Liver (tissue), 9 donors: ENCODE measurements around the gene FGFBP1. TPM values are rescaled to one million over a fixed set of nuclear protein-coding genes. Genes with fewer than 3 reads are reported as not detected.

ENCODE experiments used
- DNase-seq: peaks from one replicate; pipeline ENCODE4 v3.0.0-alpha.2; 2017; ENCODE audit warnings: low spot score
- H3K27ac ChIP-seq, 2 donors: one replicate each; pipeline ENCODE4 v1.7.0; 2013; ENCODE audit warnings: inconsistent platforms in 2 of 2, low read length in 2 of 2, control low read depth in 1 of 2, low read depth in 1 of 2, mild to moderate bottlenecking in 1 of 2
- H3K27me3 ChIP-seq, 4 donors: one replicate each; pipeline versions ENCODE4 v1.6.1 to v1.7.0; 2013; ENCODE audit warnings: low read length in 3 of 4, inconsistent platforms in 1 of 4, mild to moderate bottlenecking in 1 of 4, moderate library complexity in 1 of 4; ENCODE audit not compliant: control insufficient read depth in 4 of 4, insufficient read depth in 4 of 4
- H3K36me3 ChIP-seq, 4 donors: one replicate each; pipeline versions ENCODE4 v1.6.1 to v1.7.0; 2013; ENCODE audit warnings: low read length in 3 of 4, mild to moderate bottlenecking in 3 of 4, low read depth in 1 of 4, moderate library complexity in 1 of 4; ENCODE audit not compliant: control insufficient read depth in 4 of 4, insufficient read depth in 3 of 4
- H3K4me1 ChIP-seq, 4 donors: one replicate each; pipeline versions ENCODE4 v1.6.1 to v1.7.0; 2013; ENCODE audit warnings: low read length in 3 of 4, mild to moderate bottlenecking in 3 of 4, moderate library complexity in 1 of 4; ENCODE audit not compliant: control insufficient read depth in 4 of 4, insufficient read depth in 4 of 4
- H3K4me3 ChIP-seq, 3 donors: one replicate each; pipeline versions ENCODE4 v1.6.1 to v1.7.0; 2013; ENCODE audit warnings: low read length in 3 of 3, control low read depth in 1 of 3, low read depth in 1 of 3, mild to moderate bottlenecking in 1 of 3
- H3K9ac ChIP-seq, 2 donors: one replicate each; pipeline ENCODE4 v1.7.0; 2013; ENCODE audit warnings: low read length in 2 of 2, mild to moderate bottlenecking in 2 of 2, moderate library complexity in 2 of 2, control low read depth in 1 of 2, low read depth in 1 of 2
- H3K9me3 ChIP-seq, 4 donors: one replicate each; pipeline versions ENCODE4 v1.6.1 to v1.7.0; 2013; ENCODE audit warnings: low read length in 3 of 4; ENCODE audit not compliant: control insufficient read depth in 4 of 4
- ATF3 ChIP-seq: IDR thresholded peaks from 2 replicates; pipeline ENCODE4 v1.6.1; 2016; ENCODE audit warnings: antibody characterized with exemption
- EGR1 ChIP-seq, 2 donors: IDR thresholded peaks; 2 replicates each; pipeline ENCODE4 v1.6.1; 2016 to 2018; ENCODE audit warnings: antibody characterized with exemption in 2 of 2, low read depth in 2 of 2
- FOXA1 ChIP-seq: IDR thresholded peaks from 2 replicates; pipeline ENCODE4 v1.6.1; 2016; ENCODE audit warnings: antibody characterized with exemption
- FOXA2 ChIP-seq: IDR thresholded peaks from 2 replicates; pipeline ENCODE4 v1.6.1; 2016; ENCODE audit warnings: antibody characterized with exemption
- GABPA ChIP-seq, 2 donors: IDR thresholded peaks in 1 of 2; conservative IDR thresholded peaks in 1 of 2; 2 replicates each; pipeline ENCODE4 v1.6.1; 2016; ENCODE audit warnings: antibody characterized with exemption in 2 of 2, mild to moderate bottlenecking in 1 of 2, moderate library complexity in 1 of 2
- HNF4A ChIP-seq, 2 donors: conservative IDR thresholded peaks; 2 replicates each; pipeline ENCODE4 v1.6.1; 2016; ENCODE audit warnings: antibody characterized with exemption in 2 of 2, mild to moderate bottlenecking in 2 of 2
- HNF4G ChIP-seq: IDR thresholded peaks from 2 replicates; pipeline ENCODE4 v1.6.1; 2016; ENCODE audit warnings: antibody characterized with exemption
- JUND ChIP-seq, 2 donors: IDR thresholded peaks; 2 replicates each; pipeline ENCODE4 v1.6.1; 2016; ENCODE audit warnings: antibody characterized with exemption in 2 of 2
- MAX ChIP-seq: IDR thresholded peaks from 2 replicates; pipeline ENCODE4 v1.6.1; 2016; ENCODE audit warnings: antibody characterized with exemption
- NR2F2 ChIP-seq: IDR thresholded peaks from 2 replicates; pipeline ENCODE4 v1.6.1; 2016; ENCODE audit warnings: antibody characterized with exemption
- RAD21 ChIP-seq, 2 donors: IDR thresholded peaks; 2 replicates each; pipeline ENCODE4 v1.6.1; 2016; ENCODE audit warnings: antibody characterized with exemption in 2 of 2, mild to moderate bottlenecking in 2 of 2
- REST ChIP-seq: IDR thresholded peaks from 2 replicates; pipeline ENCODE4 v1.6.1; 2016; ENCODE audit warnings: antibody characterized with exemption, mild to moderate bottlenecking
- RXRA ChIP-seq, 2 donors: IDR thresholded peaks; 2 replicates each; pipeline ENCODE4 v1.6.1; 2017 to 2018; ENCODE audit warnings: antibody characterized with exemption in 2 of 2, mild to moderate bottlenecking in 1 of 2
- SP1 ChIP-seq: IDR thresholded peaks from 2 replicates; pipeline ENCODE4 v1.6.1; 2018; ENCODE audit warnings: antibody characterized with exemption, mild to moderate bottlenecking
- TAF1 ChIP-seq: conservative IDR thresholded peaks from 2 replicates; pipeline ENCODE4 v1.6.1; 2016; ENCODE audit warnings: antibody characterized with exemption, mild to moderate bottlenecking
- YY1 ChIP-seq: IDR thresholded peaks from 2 replicates; pipeline ENCODE4 v1.6.1; 2016; ENCODE audit warnings: antibody characterized with exemption, mild to moderate bottlenecking
- WGBS: extraction: QIAGEN DNeasy Blood & Tissue Kit; methylation state at CpG from one replicate; pipeline ENCODE4 v1.1.7; 2013; 5-methylcytosine and 5-hydroxymethylcytosine counted together
- polyA plus RNA-seq, 2 donors: library from polyadenylated mRNA; stranded (reverse) in 1 of 2; unstranded in 1 of 2; fragments of 200-250 nt in 1 of 2; fragments of >200 nt in 1 of 2; fragmentation: Nextera tagmentation in 1 of 2; extraction: Ambion mirVana in 1 of 2; gene quantifications; one replicate each; pipeline versions ENCODE4 v1.2.1 to v1.2.3, GENCODE V29; 2013 to 2015
- total RNA-seq, 2 donors: library from RNA; depleted of rRNA; stranded (reverse); fragments of >200 nt; gene quantifications; one replicate each; pipeline ENCODE4 v1.2.3, GENCODE V29; 2014
- TF ChIP-seq, protein P1 (sequence below): IDR thresholded peaks from 2 replicates; pipeline ENCODE4 v1.6.1; 2016; ENCODE audit warnings: antibody characterized with exemption
- donor health status: healthy.
- donor health status: healthy.
- donor health status: healthy.
- donor health status: healthy.
- donor health status: healthy.

Gene FGFBP1
- total and polyA plus RNA-seq, 4 donors: not detected

- WGBS: 87% methylated on average over 1 of the region's 1 CpG
- Histone ChIP-seq H3K27me3 (peaks cover 0 to 4% (median 0%) of the 10 kb centered on the region in 4 donors), H3K36me3 (no peaks in the 10 kb centered on the region), H3K9me3 (no peaks in the 10 kb centered on the region), H3K27ac (no peak overlapping the region), H3K4me3 (no peak overlapping the region), H3K9ac (no peak overlapping the region), H3K4me1 (peaks cover 0 to 2% (median 0%) of the 10 kb centered on the region in 4 donors)
- no peak for DNase-seq
- TF ChIP-seq, protein P1, sequence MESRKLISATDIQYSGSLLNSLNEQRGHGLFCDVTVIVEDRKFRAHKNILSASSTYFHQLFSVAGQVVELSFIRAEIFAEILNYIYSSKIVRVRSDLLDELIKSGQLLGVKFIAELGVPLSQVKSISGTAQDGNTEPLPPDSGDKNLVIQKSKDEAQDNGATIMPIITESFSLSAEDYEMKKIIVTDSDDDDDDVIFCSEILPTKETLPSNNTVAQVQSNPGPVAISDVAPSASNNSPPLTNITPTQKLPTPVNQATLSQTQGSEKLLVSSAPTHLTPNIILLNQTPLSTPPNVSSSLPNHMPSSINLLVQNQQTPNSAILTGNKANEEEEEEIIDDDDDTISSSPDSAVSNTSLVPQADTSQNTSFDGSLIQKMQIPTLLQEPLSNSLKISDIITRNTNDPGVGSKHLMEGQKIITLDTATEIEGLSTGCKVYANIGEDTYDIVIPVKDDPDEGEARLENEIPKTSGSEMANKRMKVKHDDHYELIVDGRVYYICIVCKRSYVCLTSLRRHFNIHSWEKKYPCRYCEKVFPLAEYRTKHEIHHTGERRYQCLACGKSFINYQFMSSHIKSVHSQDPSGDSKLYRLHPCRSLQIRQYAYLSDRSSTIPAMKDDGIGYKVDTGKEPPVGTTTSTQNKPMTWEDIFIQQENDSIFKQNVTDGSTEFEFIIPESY: no peak
- TF ChIP-seq RXRA (IDR thresholded peaks at IDR 0.05) (no peak), RAD21 (IDR thresholded peaks at IDR 0.05) (no peak), EGR1 (IDR thresholded peaks at IDR 0.05; ENCODE audit: low read depth in 2 of 2) (no peak), NR2F2 (no peak), HNF4G (no peak), REST (no peak), MAX (no peak)
These were observed 31.1 kb downstream of the FGFBP1 start for GRCh38 chr4:15907430-15907829.

DNA sequence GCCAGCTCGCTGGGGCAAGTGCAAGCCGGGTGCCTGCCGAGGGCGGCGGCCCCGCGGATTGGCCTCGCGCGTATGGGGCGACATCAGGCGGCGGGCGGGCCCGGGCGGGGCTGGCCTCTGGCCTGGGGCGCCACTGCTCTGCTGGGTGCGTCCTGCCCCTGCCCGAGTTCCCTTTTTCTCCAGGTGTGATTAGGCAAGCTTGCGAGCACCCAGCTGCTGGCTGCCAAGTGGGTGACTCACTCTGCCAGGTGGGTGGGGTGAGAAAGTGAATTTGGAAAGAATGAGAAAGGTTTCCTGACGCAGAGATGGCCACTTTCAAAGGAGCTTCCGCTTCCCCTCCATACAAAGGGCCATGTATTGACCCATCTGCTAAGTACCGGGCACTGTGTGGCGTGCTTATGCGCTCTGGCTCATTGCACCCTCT lies 32.5 kb downstream of the FGFBP1 start:
- no peak for DNase-seq
- Histone ChIP-seq H3K27me3 (no peaks in the 10 kb centered on the region), H3K4me1 (peaks cover 0 to 2% (median 0%) of the 10 kb centered on the region in 4 donors), H3K27ac (peak overlapping the region; percentile 5 to 36), H3K36me3 (no peaks in the 10 kb centered on the region), H3K9me3 (no peaks in the 10 kb centered on the region), H3K9ac (no peak overlapping the region), H3K4me3 (peak overlapping the region in 1 of 3 donors; percentile 29)
- TF ChIP-seq TAF1 (no peak), FOXA1 (no peak), RAD21 (IDR thresholded peaks at IDR 0.05) (no peak), RXRA (IDR thresholded peaks at IDR 0.05) (peak in 1 of 2 donors; percentile 4), GABPA (IDR thresholded peaks at IDR 0.05 in 1 of 2, conservative IDR thresholded peaks at IDR 0.05 in 1 of 2) (no peak), MAX (no peak), HNF4G (no peak), EGR1 (IDR thresholded peaks at IDR 0.05; ENCODE audit: low read depth in 2 of 2) (no peak), JUND (IDR thresholded peaks at IDR 0.05) (peak in 1 of 2 donors; percentile 77), HNF4A (conservative IDR thresholded peaks at IDR 0.05) (no peak), ATF3 (no peak), NR2F2 (no peak), REST (no peak), SP1 (no peak), FOXA2 (no peak), YY1 (peak; percentile 37)
- TF ChIP-seq, protein P1: no peak
- 52% methylated on average over 25 of the region's 25 CpGs for WGBS
